GM12892 (cell line): ENCODE results near the gene FSCN2.

ENCODE experiments used
- DNase-seq: peaks from one replicate; pipeline ENCODE4 v3.0.0; 2011; ENCODE audit not compliant: insufficient read length
- FAIRE-seq: peaks from 2 replicates; lab custom pipeline; 2011; peaks lifted over from hg19 to GRCh38; lab: Jason Lieb, UNC
- POLR2A ChIP-seq: IDR thresholded peaks from 2 replicates; pipeline ENCODE4 v1.6.1; 2011; ENCODE audit warnings: low read depth, low read length, control low read depth
- POLR2AphosphoS5 ChIP-seq: IDR thresholded peaks from 2 replicates; pipeline ENCODE4 v1.6.1; 2011; ENCODE audit warnings: low read depth, low read length, control low read depth
- TAF1 ChIP-seq: IDR thresholded peaks from 2 replicates; pipeline ENCODE4 v1.6.1; 2011; ENCODE audit warnings: low read depth, mild to moderate bottlenecking, control low read depth, low read length, borderline replicate concordance

Gene FSCN2

GRCh38 chr17:81573794-81574642, 45.8 kb downstream of the FSCN2 start:
- DNase-seq (no peak), FAIRE-seq (no peak)
- no peak for TF ChIP-seq POLR2AphosphoS5
- no peak for TF ChIP-seq TAF1
- TF ChIP-seq POLR2A = no peak

- FAIRE-seq (no peak), DNase-seq (no peak)
- no peak for TF ChIP-seq POLR2A
- TF ChIP-seq TAF1 = no peak
- TF ChIP-seq POLR2AphosphoS5 = no peak
These were observed 46.4 kb downstream of the FSCN2 start for GRCh38 chr17:81574643-81574956.

GRCh38 chr17:81575836-81576235, 47.7 kb downstream of the FSCN2 start:
- TF ChIP-seq POLR2AphosphoS5 (no peak), TAF1 (no peak), POLR2A (no peak)
- DNase-seq (no peak), FAIRE-seq (no peak)

GRCh38 chr17:81576621-81577277, 48.6 kb downstream of the FSCN2 start:
- no peak for TF ChIP-seq POLR2AphosphoS5
- TF ChIP-seq TAF1 = no peak
- no peak for TF ChIP-seq POLR2A
- DNase-seq (no peak), FAIRE-seq (no peak)

- no peak for TF ChIP-seq POLR2AphosphoS5
- no peak for TF ChIP-seq TAF1
- TF ChIP-seq POLR2A = no peak
- DNase-seq (no peak), FAIRE-seq (no peak)
These were observed 49.3 kb downstream of the FSCN2 start for GRCh38 chr17:81577278-81578000.

- TF ChIP-seq POLR2A (no peak), POLR2AphosphoS5 (no peak), TAF1 (no peak)
- FAIRE-seq (no peak), DNase-seq (no peak)
These were observed 49.9 kb downstream of the FSCN2 start for GRCh38 chr17:81578038-81578441.

- FAIRE-seq (no peak), DNase-seq (no peak)
- TF ChIP-seq POLR2A = no peak
- no peak for TF ChIP-seq POLR2AphosphoS5
- TF ChIP-seq TAF1 = no peak
These were observed 50.5 kb downstream of the FSCN2 start for GRCh38 chr17:81578561-81579225.

GRCh38 chr17:81579298-81579697, 51.1 kb downstream of the FSCN2 start:
- no peak for TF ChIP-seq POLR2A
- TF ChIP-seq POLR2AphosphoS5 = no peak
- no peak for TF ChIP-seq TAF1
- FAIRE-seq (no peak), DNase-seq (no peak)

- FAIRE-seq (no peak), DNase-seq (no peak)
- no peak for TF ChIP-seq POLR2A
- no peak for TF ChIP-seq TAF1
- no peak for TF ChIP-seq POLR2AphosphoS5
These were observed 51.7 kb downstream of the FSCN2 start for GRCh38 chr17:81579821-81580321.

- FAIRE-seq (no peak), DNase-seq (no peak)
- TF ChIP-seq TAF1 (no peak), POLR2AphosphoS5 (no peak), POLR2A (no peak)
These were observed 52.3 kb downstream of the FSCN2 start for GRCh38 chr17:81580481-81580880.

GRCh38 chr17:81581758-81582157, 53.6 kb downstream of the FSCN2 start:
- no peak for FAIRE-seq
- no peak for DNase-seq
- no peak for TF ChIP-seq POLR2AphosphoS5
- no peak for TF ChIP-seq POLR2A
- no peak for TF ChIP-seq TAF1
